SK-N-SH treated with all-trans-retinoic acid at 6 μM for 48 hours (cell line): ENCODE measurements around the gene ST6GALNAC4.

Experiments used
- ZFP3 ChIP-seq: fragments of 250-450 bp; sonication (Bioruptor Pico); IDR thresholded peaks from 2 replicates; pipeline ENCODE4 v1.5.0; 2020; ENCODE audit warnings: mild to moderate bottlenecking, moderate library complexity
- TF ChIP-seq, protein P1 (sequence below): fragments of 250-450 bp; sonication (Bioruptor Pico); IDR thresholded peaks from 2 replicates; pipeline ENCODE4 v1.8.0; 2020; ENCODE audit warnings: mild to moderate bottlenecking, moderate library complexity, borderline replicate concordance

DNA sequence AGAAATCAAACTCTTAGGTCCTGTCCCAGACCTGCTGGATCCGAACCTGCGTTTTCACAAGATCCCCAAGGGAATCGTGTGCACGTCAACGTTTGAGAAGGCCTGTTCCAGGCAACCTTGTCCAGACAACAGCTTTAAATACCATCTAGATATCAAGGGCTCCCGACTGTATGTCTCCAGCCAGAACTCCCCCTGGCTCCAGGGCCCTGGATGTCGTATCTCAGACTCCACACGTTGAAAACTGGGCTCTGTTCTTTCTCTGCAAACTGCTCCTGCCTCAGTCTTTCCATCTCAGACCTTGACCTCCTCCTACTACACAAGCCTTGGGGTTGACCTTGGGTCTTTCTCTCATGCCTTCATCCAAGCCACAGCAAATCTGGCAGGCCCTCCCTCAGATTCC, 56.6 kb downstream of the ST6GALNAC4 start:
- TF ChIP-seq ZFP3 (CRISPR knock-in tag), result no peak
- TF ChIP-seq, protein P1, sequence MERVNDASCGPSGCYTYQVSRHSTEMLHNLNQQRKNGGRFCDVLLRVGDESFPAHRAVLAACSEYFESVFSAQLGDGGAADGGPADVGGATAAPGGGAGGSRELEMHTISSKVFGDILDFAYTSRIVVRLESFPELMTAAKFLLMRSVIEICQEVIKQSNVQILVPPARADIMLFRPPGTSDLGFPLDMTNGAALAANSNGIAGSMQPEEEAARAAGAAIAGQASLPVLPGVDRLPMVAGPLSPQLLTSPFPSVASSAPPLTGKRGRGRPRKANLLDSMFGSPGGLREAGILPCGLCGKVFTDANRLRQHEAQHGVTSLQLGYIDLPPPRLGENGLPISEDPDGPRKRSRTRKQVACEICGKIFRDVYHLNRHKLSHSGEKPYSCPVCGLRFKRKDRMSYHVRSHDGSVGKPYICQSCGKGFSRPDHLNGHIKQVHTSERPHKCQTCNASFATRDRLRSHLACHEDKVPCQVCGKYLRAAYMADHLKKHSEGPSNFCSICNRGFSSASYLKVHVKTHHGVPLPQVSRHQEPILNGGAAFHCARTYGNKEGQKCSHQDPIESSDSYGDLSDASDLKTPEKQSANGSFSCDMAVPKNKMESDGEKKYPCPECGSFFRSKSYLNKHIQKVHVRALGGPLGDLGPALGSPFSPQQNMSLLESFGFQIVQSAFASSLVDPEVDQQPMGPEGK (CRISPR knock-in tag), result no peak
